Effector memory CD4-positive, alpha-beta T cell (primary cell): Measurements from ENCODE around the gene LSM3.

ENCODE experiments used
- DNase-seq, 3 donors: peaks; one replicate each; pipeline ENCODE4 v3.0.0-alpha.2; 2020
- H3K27ac ChIP-seq: 2 replicates; pipeline ENCODE4 v1.7.0; 2013; ENCODE audit warnings: mild to moderate bottlenecking, low read length, moderate library complexity; ENCODE audit not compliant: insufficient read depth, poor library complexity, severe bottlenecking
- H3K27me3 ChIP-seq: replicated peaks from 2 replicates; pipeline ENCODE4 v1.7.0; 2013; ENCODE audit warnings: mild to moderate bottlenecking, low read length; ENCODE audit not compliant: insufficient read depth, control insufficient read depth, poor library complexity, severe bottlenecking
- H3K36me3 ChIP-seq: 2 replicates; pipeline ENCODE4 v1.7.0; 2013; ENCODE audit warnings: mild to moderate bottlenecking, low read length, moderate library complexity; ENCODE audit not compliant: control insufficient read depth, insufficient read depth
- H3K4me1 ChIP-seq: 2 replicates; pipeline ENCODE4 v1.7.0; 2013; ENCODE audit warnings: low read length, mild to moderate bottlenecking; ENCODE audit not compliant: control insufficient read depth, insufficient read depth, poor library complexity, severe bottlenecking
- H3K4me3 ChIP-seq: 2 replicates; pipeline ENCODE4 v1.7.0; 2013; ENCODE audit warnings: low read length, low read depth, mild to moderate bottlenecking; ENCODE audit not compliant: insufficient read depth, poor library complexity, severe bottlenecking
- H3K9me3 ChIP-seq: 2 replicates; pipeline ENCODE4 v1.7.0; 2013; ENCODE audit warnings: mild to moderate bottlenecking, low read length, moderate library complexity; ENCODE audit not compliant: control insufficient read depth

LSM3 gene

DNA sequence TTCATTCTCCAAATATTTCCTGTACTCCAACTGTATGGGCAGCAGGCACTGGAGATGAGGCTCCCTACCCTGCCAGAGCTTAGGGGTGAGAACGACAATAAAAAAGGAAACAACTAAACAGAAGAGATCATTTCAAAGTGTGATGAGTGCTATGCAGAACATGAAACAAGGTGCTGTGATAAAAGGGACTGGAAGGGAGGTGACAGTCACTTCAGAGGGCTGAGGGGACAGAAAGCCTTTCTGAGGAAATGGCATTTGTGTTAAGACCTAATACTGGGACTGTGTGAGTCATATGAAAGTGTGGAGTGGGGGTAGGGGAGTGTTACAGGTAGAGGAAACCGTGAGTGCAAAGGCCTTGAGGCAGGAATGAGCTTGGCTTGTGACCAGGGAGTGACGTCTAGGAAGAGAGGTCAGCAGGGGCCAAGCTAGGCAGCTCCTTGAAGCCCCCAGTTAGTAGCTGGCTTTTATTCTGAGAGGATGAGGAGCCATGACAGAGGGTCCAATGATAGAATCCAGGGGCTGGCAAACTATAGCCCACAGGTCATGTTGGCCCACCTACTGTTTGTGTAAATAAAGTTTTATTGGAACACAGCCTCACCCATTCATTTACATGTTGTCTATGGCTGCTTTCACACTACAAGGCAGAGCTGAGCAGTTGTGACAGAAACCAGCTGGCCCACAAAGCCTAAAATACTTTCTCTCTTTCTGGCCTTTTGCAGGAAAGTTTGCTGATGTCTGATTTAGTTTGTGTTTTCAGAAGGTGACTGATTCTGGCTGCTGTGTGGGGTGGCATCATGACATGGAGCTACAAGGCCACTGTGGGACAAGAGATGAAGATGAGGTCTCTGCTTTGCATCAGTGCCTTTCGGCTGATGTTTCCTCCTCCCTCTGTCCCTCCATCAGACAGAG lies 56.6 kb downstream of the LSM3 start:
- Histone ChIP-seq H3K9me3 (no peaks in the 10 kb centered on the region), H3K27ac (no peak overlapping the region), H3K36me3 (no peaks in the 10 kb centered on the region), H3K4me1 (peaks cover 4% of the 10 kb centered on the region), H3K4me3 (no peak overlapping the region), H3K27me3 (no peaks in the 10 kb centered on the region)
- DNase-seq: no peak

DNA sequence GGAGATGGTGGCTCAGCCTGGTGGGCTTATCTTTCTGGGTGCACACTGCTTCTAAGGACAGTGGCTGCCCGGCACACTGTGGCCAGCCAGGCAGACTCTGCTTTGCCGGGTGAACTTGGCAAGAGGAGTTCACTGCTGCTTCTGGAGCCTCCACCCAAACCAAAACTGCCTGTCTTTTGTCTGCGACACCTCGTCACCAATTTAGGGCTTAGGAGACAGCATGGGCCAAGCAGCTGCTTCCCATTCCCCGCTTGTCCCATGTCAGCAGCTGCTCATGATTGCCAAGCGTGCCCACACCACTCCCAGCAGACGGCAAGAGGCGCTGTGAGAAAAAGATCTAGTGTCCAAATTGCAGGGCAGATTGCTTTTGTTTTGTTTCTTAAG lies 57.3 kb downstream of the LSM3 start:
- Histone ChIP-seq H3K36me3 (no peaks in the 10 kb centered on the region), H3K4me3 (no peak overlapping the region), H3K4me1 (peaks cover 4% of the 10 kb centered on the region), H3K27ac (no peak overlapping the region), H3K9me3 (no peaks in the 10 kb centered on the region), H3K27me3 (no peaks in the 10 kb centered on the region)
- DNase-seq: no peak

DNA sequence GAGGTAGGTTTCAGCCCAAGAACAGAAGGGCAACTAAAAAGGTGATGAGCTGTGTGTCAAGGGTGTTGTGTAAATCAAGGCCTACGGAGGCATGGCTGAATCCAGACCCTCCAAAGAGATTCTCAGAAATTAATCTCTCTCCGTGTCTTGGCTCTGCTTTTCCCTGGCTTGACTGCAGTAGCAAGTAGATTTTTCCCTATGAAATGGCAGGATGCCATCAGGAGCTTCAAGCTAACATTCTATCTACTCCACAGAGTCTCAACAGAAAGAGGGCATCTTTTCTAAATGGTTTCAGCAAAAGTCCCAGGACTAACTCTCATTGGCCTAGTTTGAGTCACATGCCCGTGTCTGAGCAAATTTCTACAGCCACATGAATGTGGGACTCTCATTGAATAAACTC lies 58.3 kb downstream of the LSM3 start:
- no peak for DNase-seq
- no peak overlapping the region for H3K27ac ChIP-seq
- H3K4me3 ChIP-seq: no peak overlapping the region
- no peaks in the 10 kb centered on the region for H3K9me3 ChIP-seq
- no peaks in the 10 kb centered on the region for H3K36me3 ChIP-seq
- peaks cover 4% of the 10 kb centered on the region for H3K4me1 ChIP-seq
- no peaks in the 10 kb centered on the region for H3K27me3 ChIP-seq

DNA sequence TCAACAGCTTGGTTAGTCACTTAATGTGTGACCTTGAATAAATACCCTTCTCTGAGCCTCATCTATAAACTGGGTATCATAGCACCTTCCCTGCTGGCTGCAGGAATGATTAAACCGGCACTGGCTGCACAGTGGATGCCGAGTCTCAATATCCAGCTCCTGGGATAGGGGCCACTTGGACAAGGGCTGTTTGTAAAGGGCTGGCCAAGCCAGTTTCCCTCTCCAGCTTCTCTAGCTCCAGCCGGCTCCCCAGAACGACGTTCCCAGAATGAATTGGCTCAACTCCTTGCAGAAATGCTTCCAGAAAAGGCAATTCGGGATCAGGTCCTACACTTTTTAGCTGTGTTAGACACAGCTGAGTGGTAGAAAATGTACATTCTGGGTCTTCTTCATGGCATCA lies 58.8 kb downstream of the LSM3 start:
- no peaks in the 10 kb centered on the region for H3K27me3 ChIP-seq
- H3K4me1 ChIP-seq: peaks cover 4% of the 10 kb centered on the region
- DNase-seq: no peak

DNA sequence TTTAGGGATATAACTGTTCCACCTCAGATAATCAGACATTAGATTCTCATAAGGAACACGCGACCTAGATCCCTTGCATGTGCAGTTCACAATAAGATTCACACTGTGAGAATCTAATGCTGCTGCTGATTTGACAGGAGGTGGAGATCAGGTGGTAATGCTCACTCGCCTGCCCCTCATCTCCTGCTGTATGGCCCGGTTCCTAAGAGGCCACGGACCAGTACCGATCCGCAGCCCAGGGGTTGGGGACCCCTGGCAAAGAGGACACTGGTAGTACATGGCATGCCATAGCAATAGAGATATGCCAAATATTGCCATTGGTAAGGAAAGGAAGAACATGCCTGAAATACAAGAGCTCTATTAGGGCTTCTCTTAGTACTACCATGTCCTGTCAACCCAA lies 59.7 kb downstream of the LSM3 start:
- no peak overlapping the region for H3K4me3 ChIP-seq
- no peak for DNase-seq
- H3K36me3 ChIP-seq: no peaks in the 10 kb centered on the region
- no peak overlapping the region for H3K27ac ChIP-seq
- H3K27me3 ChIP-seq: no peaks in the 10 kb centered on the region
- no peaks in the 10 kb centered on the region for H3K4me1 ChIP-seq
- no peaks in the 10 kb centered on the region for H3K9me3 ChIP-seq

More for the DNA sequence above, 58.8 kb downstream of the LSM3 start:
- Histone ChIP-seq H3K27ac (no peak overlapping the region), H3K36me3 (no peaks in the 10 kb centered on the region), H3K4me3 (no peak overlapping the region), H3K9me3 (no peaks in the 10 kb centered on the region)

DNA sequence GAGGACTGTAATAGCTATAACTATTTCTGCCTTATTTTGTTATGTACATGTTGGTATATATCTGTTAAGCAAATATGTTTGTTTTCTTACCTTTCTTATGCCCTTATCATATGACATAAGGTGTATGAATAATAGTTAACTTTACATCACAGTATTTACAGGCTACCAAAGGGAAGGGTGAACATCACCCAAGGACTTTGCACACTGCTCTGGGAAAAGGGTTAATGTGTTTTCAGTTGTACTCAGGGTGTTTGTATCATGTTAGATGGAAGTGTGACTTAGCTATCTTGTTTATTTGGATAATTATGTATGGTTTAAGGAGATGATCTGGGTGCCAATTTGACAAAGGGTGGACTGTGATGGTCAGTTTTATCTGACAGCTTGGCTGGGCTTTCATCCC lies 60.3 kb downstream of the LSM3 start:
- no peak for DNase-seq
- no peak overlapping the region for H3K4me3 ChIP-seq
- no peak overlapping the region for H3K27ac ChIP-seq
- no peaks in the 10 kb centered on the region for H3K9me3 ChIP-seq
- H3K4me1 ChIP-seq: no peaks in the 10 kb centered on the region
- H3K27me3 ChIP-seq: no peaks in the 10 kb centered on the region
- no peaks in the 10 kb centered on the region for H3K36me3 ChIP-seq

DNA sequence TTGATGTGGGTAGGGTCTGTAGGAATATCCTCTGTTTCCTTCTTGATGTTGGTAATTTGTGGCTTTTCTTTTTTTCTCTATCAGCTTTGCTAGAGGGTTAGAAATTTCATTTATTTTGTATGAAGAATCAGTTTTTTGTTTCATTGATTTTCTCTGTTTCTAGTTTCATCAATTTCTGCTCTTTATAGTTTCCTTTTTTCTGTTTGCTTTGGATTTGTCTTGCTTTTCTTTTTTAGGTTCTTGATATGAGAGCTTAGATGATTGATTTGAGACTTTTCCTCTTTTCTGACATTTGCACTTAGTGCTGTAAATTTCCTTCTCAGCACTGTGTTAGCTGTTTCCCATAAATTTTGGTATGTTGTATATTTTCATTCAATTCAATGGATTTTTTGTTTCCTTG lies 61.3 kb downstream of the LSM3 start:
- Histone ChIP-seq H3K4me3 (no peak overlapping the region), H3K9me3 (no peaks in the 10 kb centered on the region), H3K36me3 (no peaks in the 10 kb centered on the region), H3K4me1 (no peaks in the 10 kb centered on the region), H3K27ac (no peak overlapping the region), H3K27me3 (no peaks in the 10 kb centered on the region)
- DNase-seq: no peak

DNA sequence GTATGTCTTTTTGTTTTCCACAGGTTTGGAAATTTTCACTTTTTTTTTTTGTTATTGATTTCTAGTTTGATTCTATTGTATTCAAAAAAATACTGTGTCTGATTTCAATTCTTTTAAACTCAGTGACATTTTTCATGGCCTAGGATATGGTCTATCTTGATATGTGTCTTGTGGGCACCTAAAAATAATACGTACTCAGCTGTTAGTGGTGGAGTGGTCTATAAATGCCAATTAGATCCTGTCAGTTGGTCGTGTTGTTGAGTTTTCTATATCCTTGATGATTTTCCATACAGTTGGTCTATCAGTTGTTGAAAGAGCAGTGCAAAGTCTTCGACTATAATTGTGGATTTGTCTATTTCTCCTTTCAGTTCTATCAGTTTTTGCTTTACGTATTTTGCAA lies 61.7 kb downstream of the LSM3 start:
- no peak for DNase-seq
- no peaks in the 10 kb centered on the region for H3K4me1 ChIP-seq

DNA sequence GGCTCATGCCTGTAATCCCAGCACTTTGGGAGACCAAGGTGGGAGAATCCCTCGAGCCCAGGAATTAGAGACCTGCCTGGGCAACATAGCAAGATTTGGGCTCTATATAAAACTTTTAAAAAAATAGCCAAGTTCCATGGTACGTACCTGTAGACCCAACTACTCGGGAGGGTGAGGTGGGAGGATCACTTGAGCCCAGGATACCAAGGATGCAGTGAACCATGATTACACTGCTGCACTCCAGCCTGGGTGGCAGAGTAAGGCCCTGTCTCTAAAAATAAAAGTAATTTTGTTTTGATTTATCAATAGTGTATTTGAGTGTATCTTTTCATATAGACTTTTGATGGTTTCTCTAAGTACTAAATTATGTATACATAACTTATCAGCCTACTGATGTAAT lies 63.1 kb downstream of the LSM3 start:
- Histone ChIP-seq H3K27ac (no peak overlapping the region), H3K36me3 (no peaks in the 10 kb centered on the region), H3K4me1 (no peaks in the 10 kb centered on the region), H3K4me3 (no peak overlapping the region), H3K9me3 (no peaks in the 10 kb centered on the region), H3K27me3 (no peaks in the 10 kb centered on the region)
- no peak for DNase-seq

More for the DNA sequence above, 61.7 kb downstream of the LSM3 start:
- Histone ChIP-seq H3K27ac (no peak overlapping the region), H3K36me3 (no peaks in the 10 kb centered on the region), H3K4me3 (no peak overlapping the region), H3K9me3 (no peaks in the 10 kb centered on the region), H3K27me3 (no peaks in the 10 kb centered on the region)

DNA sequence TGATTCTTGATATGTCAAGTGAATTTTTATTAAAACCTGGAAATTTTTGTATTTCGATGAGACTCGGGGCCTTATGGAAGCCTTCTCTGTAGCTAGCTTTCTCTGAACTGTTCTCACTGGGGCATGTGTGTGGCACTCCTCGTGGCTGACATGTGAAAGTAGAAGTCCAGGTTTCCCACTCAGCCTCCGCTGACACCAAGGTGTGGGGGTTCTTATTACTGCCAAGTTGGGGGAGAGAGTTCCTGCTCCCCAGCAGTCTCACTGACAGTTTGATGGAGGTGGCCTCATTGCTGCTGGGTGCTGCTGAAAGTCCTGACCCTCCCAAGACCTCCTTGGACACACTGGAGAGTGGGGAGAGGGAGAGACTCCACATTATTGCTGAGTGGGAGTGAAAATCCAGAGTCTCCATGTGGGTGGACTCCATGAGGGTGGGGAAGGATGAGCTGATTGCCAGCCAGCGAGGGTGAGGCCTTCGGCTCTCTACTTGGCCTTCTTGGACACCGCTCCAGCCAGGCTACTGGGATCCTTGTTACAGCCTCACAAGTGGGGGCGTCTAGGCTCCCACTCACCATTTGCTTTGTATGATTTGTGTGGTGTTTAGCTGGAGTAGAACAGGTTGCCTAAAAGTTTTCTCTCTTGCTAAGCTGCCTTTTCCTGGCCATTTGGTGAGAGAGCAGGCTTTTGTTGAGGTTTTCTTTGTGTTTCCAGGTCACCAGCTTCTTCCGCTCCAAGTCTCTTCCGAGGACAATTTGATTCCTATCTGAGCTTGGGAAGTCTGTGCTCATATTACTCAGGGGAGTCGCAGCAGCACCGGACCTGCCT lies 64.1 kb downstream of the LSM3 start:
- DNase-seq: no peak
- H3K4me3 ChIP-seq: no peak overlapping the region
- H3K27ac ChIP-seq: no peak overlapping the region
- H3K36me3 ChIP-seq: no peaks in the 10 kb centered on the region
- H3K9me3 ChIP-seq: no peaks in the 10 kb centered on the region
- H3K27me3 ChIP-seq: no peaks in the 10 kb centered on the region
- no peaks in the 10 kb centered on the region for H3K4me1 ChIP-seq
